T follicular helper cell (primary cell): Measurements from ENCODE around the gene SPDYE4.

Source experiments
- DNase-seq: peaks from one replicate; pipeline ENCODE4 v3.0.0-alpha.2; 2020; ENCODE audit warnings: low read depth

Gene SPDYE4

DNA sequence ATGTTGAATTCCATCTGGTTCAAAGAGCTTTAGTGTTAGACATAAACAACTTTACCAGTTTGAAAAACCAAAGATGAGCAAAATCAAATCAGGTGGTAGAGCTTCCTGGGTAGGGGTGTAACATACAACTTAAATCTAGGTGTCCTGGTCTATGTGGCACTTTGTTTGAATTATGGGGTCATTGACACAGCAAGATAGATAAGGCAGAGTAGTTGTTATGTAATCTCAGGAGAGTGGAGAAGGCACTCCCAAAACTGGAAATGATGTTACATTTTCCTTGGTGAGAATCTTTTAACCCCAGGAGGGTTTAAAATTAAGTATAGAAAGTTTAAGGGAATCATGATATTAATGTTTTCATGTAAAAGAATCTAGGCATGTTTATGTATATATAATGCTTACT is 45.6 kb downstream of the SPDYE4 start:
- DNase-seq, result no peak

DNA sequence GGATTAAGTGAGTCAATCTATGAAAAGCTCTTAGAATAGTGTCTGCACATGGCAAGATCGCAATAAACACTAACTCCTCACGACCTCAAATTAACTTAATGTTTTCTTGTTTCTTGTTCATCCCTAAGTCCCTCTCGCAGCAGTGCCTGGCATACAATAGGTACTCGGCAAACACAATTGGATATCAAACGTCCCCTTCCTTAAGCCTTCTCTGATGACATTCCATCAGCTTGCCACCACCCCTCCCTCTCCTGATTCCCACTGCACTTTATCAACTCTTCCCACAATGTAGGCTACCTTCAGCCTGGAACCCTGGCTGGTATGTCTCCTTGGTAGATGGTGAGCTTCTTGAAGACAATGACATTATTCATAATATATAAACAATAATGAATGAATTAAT is 47.1 kb downstream of the SPDYE4 start:
- no peak for DNase-seq

DNA sequence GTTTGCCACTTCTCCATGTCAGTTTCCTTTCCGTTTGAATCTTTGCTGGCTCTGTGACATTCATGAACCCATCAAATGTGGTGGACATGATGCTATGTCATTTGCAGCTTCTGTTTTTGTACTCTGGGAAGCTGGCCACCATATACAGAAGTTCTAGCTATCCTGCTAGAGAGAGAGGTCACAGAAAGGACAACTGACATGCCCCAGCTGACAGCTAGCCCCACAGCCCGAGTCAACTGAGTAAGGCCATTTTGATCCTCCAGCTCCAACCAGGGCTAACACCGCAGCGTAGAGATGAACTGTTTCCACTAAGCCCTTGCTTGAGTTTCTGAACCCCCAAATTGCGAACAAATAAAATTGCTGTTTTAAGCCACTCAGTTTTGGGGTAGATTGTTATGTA is 47.5 kb downstream of the SPDYE4 start:
- no peak for DNase-seq

DNA sequence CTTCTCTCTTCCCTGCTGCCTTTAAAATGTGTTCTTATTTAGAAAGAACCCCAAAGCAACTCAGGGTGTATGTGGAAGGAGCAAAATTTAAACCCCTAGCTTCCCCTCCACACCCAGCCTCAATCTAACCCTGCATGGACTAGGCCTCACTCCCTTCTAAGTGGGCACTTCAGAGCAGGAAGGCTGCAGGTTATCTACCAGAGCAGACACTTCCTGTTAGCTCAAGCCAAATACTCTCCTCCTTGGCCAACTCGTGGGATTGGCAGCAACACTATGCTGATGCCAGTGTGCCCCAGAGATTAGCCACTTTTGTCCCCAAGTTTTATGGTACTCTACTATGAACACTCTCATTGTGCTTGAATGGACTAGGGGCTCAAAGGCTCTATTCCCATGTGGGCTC is 49.3 kb downstream of the SPDYE4 start:
- DNase-seq, result no peak

DNA sequence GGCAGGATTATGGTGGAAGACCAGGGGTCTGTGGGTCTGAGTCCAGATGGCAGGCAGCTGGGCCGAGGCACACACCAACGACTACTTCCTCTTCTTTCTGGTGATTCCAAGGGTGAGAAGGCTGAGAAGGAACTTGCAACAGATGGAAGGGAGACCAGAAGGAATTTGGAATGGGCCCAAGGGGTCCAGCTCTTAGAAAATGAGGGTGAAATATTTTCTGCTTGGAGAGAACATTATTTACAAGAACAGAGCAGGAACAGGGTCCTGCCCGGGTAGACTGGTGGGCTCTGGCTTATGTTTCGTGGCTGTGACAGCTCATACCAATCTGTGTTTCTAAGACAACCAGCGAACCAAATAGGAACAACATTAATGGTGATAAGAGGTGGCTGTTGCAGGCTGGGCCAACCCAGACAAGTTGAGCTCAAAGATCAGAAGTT is 50.3 kb downstream of the SPDYE4 start:
- DNase-seq, result no peak

DNA sequence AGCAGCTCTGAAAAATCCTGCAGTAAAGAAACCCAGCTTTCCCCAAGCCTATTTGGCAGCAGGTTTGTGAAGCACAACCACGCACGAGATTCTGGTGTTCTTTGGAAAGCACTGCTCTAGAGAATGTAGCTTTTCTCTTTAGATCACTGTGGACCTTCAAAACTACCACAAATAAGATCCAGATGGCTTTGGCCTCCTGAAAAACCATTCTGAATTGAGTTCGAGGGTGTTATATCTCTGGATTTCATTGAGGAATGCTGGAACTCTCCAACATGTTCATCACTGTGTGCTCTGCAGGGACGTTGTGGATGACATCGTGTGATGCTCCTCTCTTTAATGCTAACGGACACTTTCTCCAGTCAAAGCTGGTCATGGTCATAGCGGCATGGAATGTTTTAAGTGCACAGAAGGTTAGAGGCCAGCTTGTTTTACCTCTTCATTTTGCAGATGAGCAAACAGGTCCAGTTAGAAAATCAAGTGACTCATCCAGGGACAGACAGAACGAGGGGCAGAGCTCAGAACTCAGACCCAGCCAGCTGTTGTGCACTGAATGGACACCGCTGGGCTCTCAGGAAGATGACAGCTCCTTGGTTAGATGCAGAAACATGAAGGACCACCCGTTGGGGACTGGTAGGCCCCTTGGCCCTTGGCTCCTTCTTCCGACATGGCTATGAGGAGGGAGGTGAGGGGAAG is 50.9 kb downstream of the SPDYE4 start:
- no peak for DNase-seq

DNA sequence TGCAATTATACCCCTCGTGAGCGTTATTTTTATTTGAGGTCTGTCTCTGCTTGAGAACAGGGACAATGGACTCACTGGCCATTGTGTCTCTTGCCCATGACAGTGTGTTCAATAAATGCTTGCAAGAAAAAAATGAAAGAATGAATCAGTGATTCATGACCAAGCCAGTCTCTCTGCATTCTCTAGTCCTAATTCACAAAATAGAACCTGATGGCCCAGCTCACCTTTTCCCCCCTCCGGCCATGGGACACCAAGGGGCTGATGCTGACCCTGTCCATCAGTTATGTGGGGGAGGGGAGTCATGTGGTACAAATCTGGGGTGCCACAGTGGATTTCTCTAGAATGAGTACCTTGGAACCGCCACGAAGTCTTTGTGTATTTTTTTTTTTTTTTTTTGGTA is 51.9 kb downstream of the SPDYE4 start:
- DNase-seq, result no peak

DNA sequence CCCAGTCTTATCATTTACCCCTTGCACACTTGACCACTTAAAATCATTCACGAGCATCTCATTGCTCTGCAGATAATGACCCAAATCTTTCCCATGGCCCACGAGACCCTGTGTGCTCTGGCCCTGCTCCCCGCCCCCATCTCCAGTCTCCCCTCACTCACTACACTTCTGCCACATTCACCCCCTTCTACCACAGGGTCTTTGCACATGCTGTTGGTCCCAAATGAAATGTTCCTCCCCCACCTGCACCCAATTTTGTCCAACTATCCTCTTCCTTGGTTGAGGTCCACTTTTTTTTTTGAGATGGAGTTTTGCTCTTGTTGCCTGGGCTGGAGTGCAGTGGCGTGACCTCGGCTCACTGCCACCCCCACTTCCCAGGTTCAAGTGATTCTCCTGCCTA is 52.9 kb downstream of the SPDYE4 start:
- DNase-seq, result no peak

DNA sequence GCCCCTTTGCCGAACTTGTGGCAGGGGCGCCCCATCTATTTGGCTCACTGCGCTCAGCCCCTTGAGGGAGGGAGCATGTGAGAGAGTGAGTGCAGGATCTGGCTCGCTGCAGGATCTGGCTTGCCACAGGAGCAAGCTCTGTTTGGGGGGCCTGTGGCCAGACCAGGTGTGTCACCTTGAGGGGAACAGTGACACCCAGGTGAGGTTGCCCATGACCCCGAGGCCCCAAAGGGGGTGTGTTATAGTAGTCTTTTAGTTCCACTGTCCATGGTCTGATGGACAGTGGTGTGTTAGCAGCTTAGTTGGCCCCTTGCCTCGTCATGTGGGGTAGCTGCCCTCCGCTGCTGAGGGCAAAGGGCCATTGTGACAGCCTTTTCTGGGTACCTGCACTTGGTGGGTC is 55.3 kb downstream of the SPDYE4 start:
- DNase-seq, result no peak

DNA sequence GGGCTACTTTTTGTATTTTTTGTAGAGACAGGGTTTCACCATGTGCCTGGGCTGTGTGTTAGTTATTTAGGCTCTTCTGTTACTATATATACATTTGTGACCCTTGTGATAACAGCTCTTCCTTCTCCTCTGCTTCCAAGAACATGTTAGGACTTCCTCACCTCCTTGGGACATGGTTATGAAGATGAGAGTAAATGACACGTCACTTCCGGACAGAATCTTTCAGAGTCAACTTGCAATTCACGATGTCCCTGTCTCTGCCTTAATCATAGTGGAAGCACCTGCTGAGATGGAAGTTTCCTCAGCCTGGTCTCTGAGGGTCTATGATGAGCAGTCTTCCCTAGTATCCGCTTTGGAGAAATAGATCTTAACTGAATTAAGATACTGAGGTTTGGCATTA is 56.6 kb downstream of the SPDYE4 start:
- DNase-seq, result no peak

DNA sequence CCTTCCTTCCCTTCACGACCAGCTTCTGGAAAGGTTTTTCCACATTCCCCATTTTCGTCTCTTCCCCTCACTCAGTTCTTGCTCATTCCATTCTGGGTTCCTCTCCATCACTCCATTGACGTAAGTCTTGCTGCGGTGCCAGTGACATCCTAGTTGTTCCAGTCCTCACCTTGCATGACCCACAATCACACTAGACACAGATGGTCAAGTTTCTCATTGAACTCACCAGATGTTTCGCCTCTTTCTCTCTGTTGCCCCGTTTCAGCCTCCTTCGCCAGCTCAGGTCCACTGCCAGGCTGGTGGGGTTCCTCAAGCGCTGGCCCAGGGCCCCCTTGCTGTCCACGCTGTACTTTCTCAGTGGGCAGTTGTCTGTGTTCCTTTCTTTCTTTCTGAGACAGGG is 57.1 kb downstream of the SPDYE4 start:
- no peak for DNase-seq
